Adipocyte (in vitro differentiated cells): ENCODE results near the gene ANKLE2.
"Not testable (repeated sequence)": the region's sequence is repeated elsewhere in the genome, so short reads cannot be mapped to it uniquely, and the experiment has no call there.

ENCODE experiments used
- DNase-seq: peaks from one replicate; pipeline ENCODE4 v3.0.0-alpha.2; 2015; ENCODE audit warnings: low read depth
- H3K27me3 ChIP-seq: replicated peaks from 2 replicates; pipeline ENCODE4 v1.7.0; 2013; ENCODE audit warnings: mild to moderate bottlenecking, low read length, moderate library complexity; ENCODE audit not compliant: control insufficient read depth, insufficient read depth
- H3K36me3 ChIP-seq: 2 replicates; pipeline ENCODE4 v1.7.0; 2013; ENCODE audit warnings: low read length, mild to moderate bottlenecking, moderate library complexity; ENCODE audit not compliant: control insufficient read depth, insufficient read depth, severe bottlenecking
- H3K4me1 ChIP-seq: 2 replicates; pipeline ENCODE4 v1.7.0; 2013; ENCODE audit warnings: mild to moderate bottlenecking, low read length, moderate library complexity; ENCODE audit not compliant: control insufficient read depth, insufficient read depth
- H3K4me3 ChIP-seq: 2 replicates; pipeline ENCODE4 v1.7.0; 2013; ENCODE audit warnings: mild to moderate bottlenecking, low read length, moderate library complexity
- H3K9ac ChIP-seq: 2 replicates; pipeline ENCODE4 v1.7.0; 2013; ENCODE audit warnings: mild to moderate bottlenecking, low read length, moderate library complexity
- H3K9me3 ChIP-seq: 2 replicates; pipeline ENCODE4 v1.7.0; 2013; ENCODE audit warnings: mild to moderate bottlenecking, low read length, moderate library complexity; ENCODE audit not compliant: control insufficient read depth

The ANKLE2 gene

DNA sequence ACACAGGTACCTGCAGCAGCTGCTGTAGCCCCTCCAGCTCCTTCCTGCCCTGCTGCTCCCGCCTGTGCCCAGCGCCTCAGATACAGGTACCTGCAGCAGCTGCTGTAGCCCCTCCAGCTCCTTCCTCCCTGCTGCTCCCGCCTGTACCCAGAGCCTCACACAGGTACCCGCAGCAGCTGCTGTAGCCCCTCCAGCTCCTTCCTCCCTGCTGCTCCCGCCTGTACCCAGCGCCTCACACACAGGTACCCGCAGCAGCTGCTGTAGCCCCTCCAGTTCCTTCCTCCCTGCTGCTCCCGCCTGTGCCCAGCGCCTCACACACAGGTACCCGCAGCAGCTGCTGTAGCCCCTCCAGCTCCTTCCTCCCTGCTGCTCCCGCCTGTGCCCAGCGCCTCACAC, 14.6 kb upstream of the ANKLE2 start:
- Histone ChIP-seq H3K4me1 (peaks cover 13% of the 10 kb centered on the region), H3K36me3 (peaks cover 91% of the 10 kb centered on the region)
- not testable (repeated sequence) for H3K9me3 ChIP-seq, H3K9ac ChIP-seq, H3K4me3 ChIP-seq, H3K27me3 ChIP-seq, DNase-seq

DNA sequence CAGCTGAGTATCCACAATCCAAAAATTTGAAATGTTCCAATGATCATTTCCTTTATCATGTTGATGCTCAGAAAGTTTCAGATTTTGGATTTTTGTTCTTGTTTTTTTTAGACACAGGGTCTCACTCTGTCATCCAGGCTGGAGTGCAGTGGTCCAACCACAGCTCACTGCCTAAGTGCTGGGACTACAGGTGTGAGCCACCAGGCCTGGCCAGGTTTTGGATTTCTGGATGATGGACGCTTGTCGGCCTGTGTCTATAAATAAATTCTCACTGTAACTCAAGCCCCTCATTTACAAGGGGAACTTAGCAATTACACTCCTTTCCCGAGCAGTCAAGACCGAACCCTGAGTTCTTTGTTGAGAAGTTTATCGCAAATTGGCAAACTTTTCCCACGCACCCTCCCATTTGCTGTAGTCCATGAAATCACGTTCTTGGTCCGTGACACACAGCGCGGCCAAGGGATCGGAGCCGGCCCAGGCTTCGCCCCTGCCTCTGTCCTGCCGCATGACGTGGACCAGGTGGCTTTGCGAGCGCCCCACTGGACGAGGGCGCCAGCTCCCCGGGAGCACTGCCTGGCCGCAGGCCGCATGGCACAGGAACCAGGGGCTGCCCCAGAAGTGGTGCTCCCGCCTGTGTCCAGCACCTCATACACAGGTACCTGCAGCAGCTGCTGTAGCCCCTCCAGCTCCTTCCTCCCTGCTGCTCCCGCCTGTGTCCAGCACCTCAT, 14.0 kb upstream of the ANKLE2 start:
- no peak overlapping the region for H3K4me3 ChIP-seq
- no peak for DNase-seq
- H3K4me1 ChIP-seq, result peaks cover 13% of the 10 kb centered on the region
- no peak overlapping the region for H3K9ac ChIP-seq
- H3K9me3 ChIP-seq, result no peaks in the 10 kb centered on the region
- H3K27me3 ChIP-seq, result no peaks in the 10 kb centered on the region
- H3K36me3 ChIP-seq, result peaks cover 92% of the 10 kb centered on the region

DNA sequence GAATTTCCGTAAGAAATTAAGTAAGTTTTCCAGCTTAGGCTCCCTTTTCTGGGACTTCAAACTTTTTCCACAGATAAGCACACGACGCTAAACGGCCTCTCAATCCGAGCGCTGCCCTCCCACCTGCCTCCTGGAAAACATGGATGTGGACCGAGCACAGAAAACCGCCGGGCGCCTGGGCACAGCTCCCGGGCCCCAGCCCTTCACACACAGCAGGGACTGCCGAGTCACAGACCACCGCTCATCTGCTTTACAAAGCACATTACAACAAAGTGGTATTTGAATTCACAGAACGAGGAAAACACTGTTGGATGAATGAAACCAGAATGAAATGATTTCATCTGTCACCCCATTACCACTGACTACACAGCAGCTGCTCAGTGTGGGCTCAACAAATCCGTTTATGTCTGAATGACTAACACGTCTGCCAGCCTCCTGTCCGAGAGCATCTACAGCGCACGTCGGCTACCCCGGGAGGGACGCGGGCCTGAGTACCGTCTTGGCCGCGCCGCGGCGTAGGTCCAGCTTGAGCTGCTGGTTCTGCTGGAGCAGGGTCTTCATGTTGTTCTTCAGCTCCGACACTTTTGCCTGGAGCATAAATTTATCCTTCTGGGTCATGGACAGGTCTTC, 13.1 kb upstream of the ANKLE2 start:
- Histone ChIP-seq H3K4me3 (no peak overlapping the region), H3K36me3 (peaks cover 92% of the 10 kb centered on the region), H3K9me3 (no peaks in the 10 kb centered on the region), H3K27me3 (no peaks in the 10 kb centered on the region), H3K4me1 (peaks cover 13% of the 10 kb centered on the region), H3K9ac (no peak overlapping the region)
- DNase-seq, result no peak

DNA sequence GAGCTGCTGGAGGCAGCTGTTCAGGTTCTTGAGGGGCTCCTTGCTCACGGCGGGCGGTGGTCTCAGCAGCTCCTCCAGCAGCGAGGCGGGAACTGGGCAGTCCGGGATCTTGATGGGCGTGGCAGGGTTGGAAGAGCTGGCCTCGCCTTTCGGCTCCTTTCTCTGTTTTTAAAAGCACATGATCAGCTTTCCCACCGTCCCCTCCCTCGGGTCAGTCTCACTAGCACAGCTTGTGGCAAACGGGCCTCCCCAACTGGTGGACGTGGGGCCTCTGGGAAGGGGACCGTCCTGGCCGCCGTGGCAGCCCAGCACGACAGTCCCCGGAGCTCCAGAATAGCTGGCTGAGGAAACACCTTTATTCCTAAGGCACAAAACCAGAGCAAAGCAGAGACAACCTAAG, 12.5 kb upstream of the ANKLE2 start:
- Histone ChIP-seq H3K36me3 (peaks cover 92% of the 10 kb centered on the region), H3K4me1 (peaks cover 17% of the 10 kb centered on the region), H3K9me3 (no peaks in the 10 kb centered on the region), H3K9ac (no peak overlapping the region), H3K27me3 (no peaks in the 10 kb centered on the region), H3K4me3 (no peak overlapping the region)
- no peak for DNase-seq

DNA sequence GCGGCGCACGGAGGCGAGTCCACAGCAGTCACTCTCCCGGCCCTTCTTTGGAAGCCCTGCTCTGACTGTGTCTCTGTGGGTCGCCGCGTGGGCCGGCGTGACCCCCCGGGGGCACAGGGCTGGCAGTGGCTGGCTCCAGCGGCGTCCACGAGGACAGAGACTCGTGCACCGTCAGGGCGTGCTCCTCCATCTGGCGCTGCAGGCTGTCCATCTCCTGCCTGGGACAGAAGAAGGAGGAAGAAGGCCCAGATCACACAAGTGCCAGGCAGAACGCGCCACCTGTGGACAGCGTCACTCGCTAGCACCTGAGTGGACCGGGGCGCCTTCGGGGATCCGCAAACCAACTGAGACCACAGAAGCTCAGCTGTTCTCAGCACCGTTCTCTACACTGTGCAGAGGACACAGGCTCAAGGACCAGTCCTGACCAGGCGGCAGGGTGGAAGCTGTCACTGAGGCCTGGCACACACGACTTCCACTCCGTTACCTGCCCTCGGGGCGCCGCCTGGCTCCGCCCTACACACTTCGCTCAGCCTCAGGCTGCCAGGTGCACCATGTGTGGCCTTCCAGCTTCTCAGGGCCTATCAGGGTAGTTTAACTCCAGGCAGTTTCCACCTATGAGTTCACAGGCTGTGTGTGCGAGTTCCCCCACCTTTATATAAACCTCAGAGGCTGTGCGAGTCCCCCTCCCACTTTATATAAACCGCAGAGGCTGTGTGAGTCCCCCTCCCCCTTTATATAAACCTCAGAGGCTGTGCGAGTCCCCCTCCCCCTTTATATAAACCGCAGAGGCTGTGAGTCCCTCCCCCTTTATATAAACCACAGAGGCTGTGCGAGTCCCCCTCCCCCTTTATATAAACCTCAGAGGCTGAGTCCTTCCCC, 11.7 kb upstream of the ANKLE2 start:
- Histone ChIP-seq H3K9ac (no peak overlapping the region), H3K4me3 (no peak overlapping the region), H3K36me3 (peaks cover 91% of the 10 kb centered on the region), H3K9me3 (no peaks in the 10 kb centered on the region), H3K27me3 (no peaks in the 10 kb centered on the region), H3K4me1 (peaks cover 25% of the 10 kb centered on the region)
- no peak for DNase-seq

DNA sequence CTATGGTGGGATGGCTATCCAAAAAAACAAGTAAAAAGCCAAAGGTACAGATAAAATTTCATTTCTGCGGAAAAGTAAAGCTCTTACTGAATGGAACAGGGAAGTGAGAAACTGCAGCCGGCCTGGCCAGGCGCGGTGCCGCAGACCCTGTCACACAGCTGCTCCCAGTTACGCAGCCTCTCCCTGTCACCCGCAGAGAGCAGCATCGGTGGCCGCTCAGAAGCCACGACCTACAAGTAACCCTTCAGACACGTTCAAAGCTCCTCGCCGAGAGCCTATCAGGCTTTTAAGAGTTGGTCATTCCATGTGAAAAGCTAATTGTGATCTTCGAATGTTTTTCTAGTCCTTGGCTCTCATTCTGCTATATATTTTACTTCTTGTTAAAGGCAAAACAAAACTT, 11.0 kb upstream of the ANKLE2 start:
- no peak for DNase-seq
- Histone ChIP-seq H3K4me3 (no peak overlapping the region), H3K9me3 (no peaks in the 10 kb centered on the region), H3K27me3 (no peaks in the 10 kb centered on the region), H3K9ac (no peak overlapping the region), H3K36me3 (peaks cover 86% of the 10 kb centered on the region), H3K4me1 (peaks cover 31% of the 10 kb centered on the region)

DNA sequence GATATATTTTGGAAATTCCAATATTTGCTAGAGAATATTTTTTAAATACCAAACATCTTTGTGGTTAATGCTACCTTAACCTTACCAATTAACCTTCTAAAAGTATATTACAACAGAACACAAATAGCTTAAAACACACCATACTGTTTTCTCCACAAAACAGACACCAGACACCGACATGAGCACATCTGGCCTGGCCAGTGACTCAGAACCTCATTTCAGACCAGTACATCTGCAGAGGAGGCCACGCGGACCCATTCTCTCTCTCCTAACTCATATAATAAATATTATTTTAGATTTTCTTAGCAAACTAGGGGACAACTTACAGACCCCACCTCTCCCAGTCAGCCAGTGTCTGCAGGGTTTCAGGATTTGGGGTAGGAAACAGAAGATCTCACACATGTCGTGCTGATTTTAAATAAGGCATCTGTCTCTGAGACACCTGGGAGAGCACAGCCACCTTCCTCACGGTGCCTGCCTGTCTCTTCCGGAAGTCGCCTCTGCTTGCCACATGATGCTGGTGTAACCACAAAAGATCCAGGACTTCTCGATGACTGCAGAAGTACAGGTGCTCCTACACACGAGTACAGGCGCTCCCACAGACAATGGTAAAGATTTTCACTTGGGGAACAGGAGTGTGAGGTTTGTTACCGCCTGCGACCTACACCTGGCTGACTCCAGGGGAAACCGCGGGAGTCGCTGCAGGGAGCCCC, 9.7 kb upstream of the ANKLE2 start:
- Histone ChIP-seq H3K27me3 (no peaks in the 10 kb centered on the region), H3K4me3 (no peak overlapping the region), H3K9ac (no peak overlapping the region), H3K9me3 (no peaks in the 10 kb centered on the region), H3K4me1 (peaks cover 27% of the 10 kb centered on the region), H3K36me3 (peaks cover 77% of the 10 kb centered on the region)
- peak; percentile 15 for DNase-seq

DNA sequence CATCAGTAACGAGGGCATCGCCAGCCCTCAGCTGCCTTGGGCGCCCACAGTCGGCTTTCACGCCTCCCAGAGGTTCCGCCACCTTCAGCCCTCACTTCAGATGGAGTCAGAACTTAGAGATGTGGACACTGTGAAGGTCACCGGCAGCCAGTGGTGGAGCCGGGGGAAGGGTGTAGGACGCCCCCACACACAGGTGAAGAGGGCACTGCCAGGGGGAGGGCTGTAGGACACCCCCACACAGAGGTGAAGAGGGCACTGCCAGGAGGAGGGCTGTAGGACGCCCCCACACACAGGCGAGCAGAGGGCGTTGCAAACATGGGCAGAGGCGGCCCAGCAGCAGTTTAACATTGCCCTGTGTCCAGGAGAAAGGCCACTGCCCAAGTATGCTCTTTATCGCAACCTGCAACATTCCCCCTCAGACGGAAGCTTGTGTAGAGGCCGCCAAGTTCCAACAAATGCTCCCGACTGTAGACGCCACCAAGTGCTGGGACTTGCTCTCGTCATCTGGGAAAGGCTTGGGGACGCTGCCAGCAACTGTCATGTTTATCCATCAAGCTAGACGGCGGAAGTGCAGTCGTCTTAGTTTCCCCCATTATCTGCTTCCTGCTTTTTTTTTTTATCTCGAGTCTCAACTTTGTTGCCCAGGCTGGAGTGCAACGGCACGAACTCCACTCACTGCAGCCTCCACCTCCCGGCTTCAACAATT, 4.9 kb upstream of the ANKLE2 start:
- no peak overlapping the region for H3K4me3 ChIP-seq
- H3K4me1 ChIP-seq, result peaks cover 36% of the 10 kb centered on the region
- DNase-seq, result no peak
- H3K36me3 ChIP-seq, result peaks cover 31% of the 10 kb centered on the region
- peak overlapping the region; percentile 20 for H3K9ac ChIP-seq
- H3K9me3 ChIP-seq, result no peaks in the 10 kb centered on the region
- H3K27me3 ChIP-seq, result no peaks in the 10 kb centered on the region

DNA sequence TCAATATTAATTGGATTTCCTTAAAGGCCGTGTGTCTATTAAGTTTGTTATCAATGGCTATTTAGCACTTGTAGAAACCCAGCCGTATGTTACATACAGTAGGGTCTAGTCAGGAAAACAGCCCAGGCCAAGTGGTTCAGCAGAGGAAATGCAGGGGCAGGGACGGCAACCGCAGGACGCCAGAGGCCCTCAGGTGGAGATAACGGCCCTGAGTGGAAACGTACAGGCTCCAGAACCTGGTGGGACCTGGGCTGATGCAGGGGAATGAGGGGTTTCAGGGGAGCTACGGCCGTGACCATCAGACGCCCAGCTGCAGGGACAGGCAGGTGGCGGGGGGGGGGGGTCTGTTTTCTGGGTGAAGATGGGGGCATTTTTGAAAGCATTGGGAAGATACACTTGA, 3.7 kb upstream of the ANKLE2 start:
- H3K4me1 ChIP-seq, result peaks cover 37% of the 10 kb centered on the region
- no peak overlapping the region for H3K9ac ChIP-seq
- DNase-seq, result no peak
- H3K4me3 ChIP-seq, result no peak overlapping the region
- no peaks in the 10 kb centered on the region for H3K9me3 ChIP-seq
- H3K36me3 ChIP-seq, result peaks cover 19% of the 10 kb centered on the region
- no peaks in the 10 kb centered on the region for H3K27me3 ChIP-seq

DNA sequence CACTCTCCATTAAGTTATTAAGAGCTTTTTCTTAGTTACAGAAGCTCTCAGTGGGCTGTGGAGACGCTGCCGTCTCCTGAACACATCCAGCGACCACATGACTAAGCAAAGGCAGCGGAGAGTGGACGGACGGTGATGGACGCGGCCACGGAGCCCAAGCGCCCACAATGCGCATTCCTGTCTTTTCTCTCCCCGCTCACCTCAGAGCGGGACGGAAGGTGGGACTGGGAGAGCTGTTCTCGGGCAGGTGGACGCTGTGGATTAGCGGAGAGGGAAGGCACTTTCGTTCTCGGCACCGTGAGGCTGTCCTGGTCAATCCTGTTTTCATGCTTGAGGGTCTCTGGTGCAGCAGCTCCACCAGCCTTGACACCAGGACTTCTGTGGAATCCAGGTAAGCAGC, 2.6 kb upstream of the ANKLE2 start:
- Histone ChIP-seq H3K4me3 (no peak overlapping the region), H3K9ac (no peak overlapping the region), H3K36me3 (peaks cover 8% of the 10 kb centered on the region), H3K27me3 (no peaks in the 10 kb centered on the region), H3K9me3 (no peaks in the 10 kb centered on the region), H3K4me1 (peaks cover 40% of the 10 kb centered on the region)
- DNase-seq, result no peak
